GM12891 (cell line): Measurements from ENCODE around the gene HADH.

ENCODE experiments used
- PAX5 ChIP-seq: IDR thresholded peaks from 2 replicates; pipeline ENCODE4 v1.6.1; 2011; ENCODE audit warnings: low read length, moderate library complexity, mild to moderate bottlenecking; ENCODE audit not compliant: insufficient read depth, severe bottlenecking
- POLR2A ChIP-seq: IDR thresholded peaks from 2 replicates; pipeline ENCODE4 v1.6.1; 2011; ENCODE audit warnings: low read depth, low read length, control low read depth
- POLR2AphosphoS5 ChIP-seq: IDR thresholded peaks from 2 replicates; pipeline ENCODE4 v1.6.1; 2011; ENCODE audit warnings: low read depth, low read length, control low read depth
- SPI1 ChIP-seq: IDR thresholded peaks from 2 replicates; pipeline ENCODE4 v1.6.1; 2011; ENCODE audit warnings: low read depth, low read length, control low read depth
- TAF1 ChIP-seq: IDR thresholded peaks from 2 replicates; pipeline ENCODE4 v1.6.1; 2011; ENCODE audit warnings: low read depth, low read length, control low read depth

GRCh38 chr4:107989537-107990386, at the start of gene HADH:
- TF ChIP-seq TAF1 (0 out of 2 replicates have a peak, but pooled peaks have one; percentile 45), SPI1 (no peak), POLR2A (peak; percentile 79), POLR2AphosphoS5 (peak; percentile 75), PAX5 (no peak)
